Transverse colon (tissue), 3 donors: ENCODE data around the gene RPL19.

Experiments used
- CTCF ChIP-seq, 5 experiments: fragments of 200-600 bp in 3 of 5; fragments of 450-650 bp in 2 of 5; sonication (generic) in 3 of 5; IDR thresholded peaks; 1 replicate in 2 of 5; 2 replicates in 3 of 5; pipeline ENCODE4 v1.5.1; 2016 to 2017; ENCODE audit warnings: antibody characterized with exemption in 5 of 5, inconsistent platforms in 3 of 5, mild to moderate bottlenecking in 2 of 5, moderate library complexity in 1 of 5
- EP300 ChIP-seq: sonication (generic); formaldehyde crosslinking; IDR thresholded peaks from one replicate; pipeline ENCODE4 v1.6.1; 2017; ENCODE audit warnings: antibody characterized with exemption, low read depth
- POLR2A ChIP-seq: fragments of 450-650 bp; IDR thresholded peaks from one replicate; pipeline ENCODE4 v1.6.1; 2016; ENCODE audit warnings: antibody characterized with exemption, mild to moderate bottlenecking, moderate library complexity

DNA sequence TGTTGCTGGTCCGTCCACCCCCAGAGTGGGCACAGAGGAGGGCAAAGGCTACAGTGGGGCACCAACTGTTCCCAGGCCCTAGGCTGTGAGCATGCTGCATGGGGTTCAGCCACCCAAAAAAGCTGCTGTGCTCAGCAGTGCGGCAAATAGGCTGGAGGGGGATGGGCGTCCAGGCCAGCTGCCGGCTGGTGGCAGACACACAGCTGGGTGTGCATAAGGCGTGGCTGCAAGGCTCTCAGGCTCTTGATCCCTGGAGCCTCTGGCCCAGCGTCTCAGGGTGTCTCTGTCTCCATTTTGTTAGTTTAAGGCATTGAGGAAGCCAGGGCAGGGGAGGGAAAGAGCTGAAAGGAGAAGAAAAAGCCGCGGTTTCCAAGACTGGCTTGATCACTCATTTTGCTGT is 8.8 kb downstream of the RPL19 start:
- no peak for TF ChIP-seq POLR2A
- TF ChIP-seq EP300, result no peak
- no peak for TF ChIP-seq CTCF (IDR thresholded peaks at IDR 0.05)
